Midbrain (tissue), 1 donor: Measurements from ENCODE around the gene TRIM50.
"Not testable (repeated sequence)": the region's sequence is repeated elsewhere in the genome, so short reads cannot be mapped to it uniquely, and the experiment has no call there.

Experiments used
- DNase-seq: peaks from one replicate; lab custom pipeline; 2025; lab: John Stamatoyannopoulos, UW

The TRIM50 gene

GRCh38 chr7:73350306-73351068, 22.6 kb upstream of the TRIM50 start:
- no peak for DNase-seq

DNA sequence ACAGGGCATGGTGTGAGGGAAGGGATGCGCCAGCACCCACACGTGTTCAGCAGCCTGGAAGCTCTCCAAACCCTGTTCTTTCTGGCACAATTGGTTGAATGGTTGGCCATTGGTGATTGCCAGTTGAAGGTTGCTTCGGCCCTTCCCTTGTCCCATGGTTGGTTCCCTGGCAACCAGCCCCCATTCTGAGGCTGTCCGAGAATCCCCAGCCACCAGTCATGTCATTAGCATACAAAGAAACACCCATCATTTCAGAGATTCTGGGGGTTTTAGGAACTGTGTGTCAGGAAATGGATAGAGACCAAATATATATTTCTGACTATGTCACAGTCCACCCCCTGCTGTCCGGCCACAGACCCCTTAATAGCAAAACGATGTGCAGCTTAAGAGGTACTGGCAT, 21.9 kb upstream of the TRIM50 start:
- no peak for DNase-seq

DNA sequence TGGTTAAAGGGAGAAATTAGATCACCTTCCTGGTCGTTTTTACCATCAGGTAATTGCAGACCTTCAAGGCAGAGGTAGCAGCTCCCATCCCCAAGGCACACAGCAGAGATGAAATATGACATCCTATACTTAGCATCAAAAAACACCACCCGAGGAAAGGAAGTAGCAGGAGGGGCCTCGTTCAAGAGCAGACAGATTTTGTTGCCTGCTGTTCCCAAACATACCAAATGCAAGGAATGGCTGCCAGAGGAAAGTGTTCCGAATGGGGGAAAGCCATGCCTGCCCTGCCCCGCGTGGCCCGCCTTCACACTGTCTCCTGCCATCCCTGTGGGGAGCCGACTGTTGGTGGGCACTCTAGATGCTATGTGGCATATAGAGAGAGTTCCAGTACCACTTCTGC, 18.1 kb upstream of the TRIM50 start:
- no peak for DNase-seq

GRCh38 chr7:73345538-73345937, 17.7 kb upstream of the TRIM50 start:
- no peak for DNase-seq

GRCh38 chr7:73343671-73344380, 15.9 kb upstream of the TRIM50 start:
- DNase-seq: no peak

DNA sequence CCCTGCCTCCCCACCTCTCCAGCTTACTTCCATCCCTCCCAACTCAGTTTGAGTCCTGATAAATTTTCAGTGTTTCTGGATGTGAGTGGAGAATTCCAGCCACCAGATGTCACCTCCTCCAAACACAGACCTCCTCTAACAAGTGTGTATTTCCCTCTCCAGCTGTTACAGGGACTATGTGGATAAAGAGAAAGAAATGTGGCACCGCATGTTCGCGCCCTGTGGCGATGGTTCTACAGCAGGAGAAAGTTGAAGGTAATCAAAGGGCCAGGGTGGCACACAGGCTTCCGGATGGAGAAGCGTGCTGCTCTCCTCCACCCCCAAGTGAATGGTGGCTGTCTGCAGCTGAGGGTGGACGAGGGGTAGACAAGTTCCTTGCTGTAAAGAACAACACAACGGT, 14.8 kb upstream of the TRIM50 start:
- DNase-seq: peak; percentile 27

- DNase-seq: no peak
Observed at GRCh38 chr7:73341877-73342276, 14.0 kb upstream of the TRIM50 start.

- DNase-seq: no peak
Observed at GRCh38 chr7:73340514-73340913, 12.6 kb upstream of the TRIM50 start.

DNA sequence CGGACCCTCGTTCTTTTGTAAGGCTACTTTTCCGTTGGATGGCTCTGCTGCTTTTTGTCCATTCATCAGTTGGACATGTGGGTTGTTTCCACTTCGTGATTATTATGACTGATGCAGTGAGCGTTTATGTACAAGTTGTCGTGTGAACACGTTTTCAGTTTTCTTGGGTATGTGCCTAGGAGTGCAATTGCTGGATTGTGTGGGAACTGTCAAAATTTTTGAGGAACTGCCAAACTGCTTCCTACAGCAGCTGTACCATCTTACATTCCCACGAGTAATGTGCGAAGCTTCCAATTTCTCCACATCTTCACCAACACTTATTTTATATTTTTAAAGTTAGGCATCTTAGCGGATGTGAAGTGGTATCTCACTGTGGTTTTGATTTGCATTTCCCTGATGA, 10.4 kb upstream of the TRIM50 start:
- DNase-seq: no peak

- no peak for DNase-seq
Observed at GRCh38 chr7:73332447-73332846, 4.6 kb upstream of the TRIM50 start.

DNA sequence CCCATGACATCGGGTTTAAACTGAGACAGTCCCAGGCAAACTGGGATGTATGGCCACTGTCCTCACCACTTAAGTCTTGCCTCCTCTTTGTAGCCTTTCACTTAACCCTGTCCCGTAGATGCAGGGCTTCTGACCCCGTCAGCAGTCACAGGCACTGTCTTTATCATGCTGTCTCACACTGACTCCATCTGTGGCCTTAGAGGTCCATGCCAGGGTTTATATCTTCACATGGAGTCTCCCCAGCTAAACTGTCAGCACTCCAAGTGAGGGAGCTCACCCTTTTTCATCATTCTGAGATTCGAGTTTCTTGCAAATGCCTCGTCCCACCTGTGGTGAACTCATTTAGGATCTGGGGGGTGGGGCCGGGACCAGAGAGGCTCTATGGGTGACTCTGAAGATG, 2.9 kb upstream of the TRIM50 start:
- DNase-seq: no peak

DNA sequence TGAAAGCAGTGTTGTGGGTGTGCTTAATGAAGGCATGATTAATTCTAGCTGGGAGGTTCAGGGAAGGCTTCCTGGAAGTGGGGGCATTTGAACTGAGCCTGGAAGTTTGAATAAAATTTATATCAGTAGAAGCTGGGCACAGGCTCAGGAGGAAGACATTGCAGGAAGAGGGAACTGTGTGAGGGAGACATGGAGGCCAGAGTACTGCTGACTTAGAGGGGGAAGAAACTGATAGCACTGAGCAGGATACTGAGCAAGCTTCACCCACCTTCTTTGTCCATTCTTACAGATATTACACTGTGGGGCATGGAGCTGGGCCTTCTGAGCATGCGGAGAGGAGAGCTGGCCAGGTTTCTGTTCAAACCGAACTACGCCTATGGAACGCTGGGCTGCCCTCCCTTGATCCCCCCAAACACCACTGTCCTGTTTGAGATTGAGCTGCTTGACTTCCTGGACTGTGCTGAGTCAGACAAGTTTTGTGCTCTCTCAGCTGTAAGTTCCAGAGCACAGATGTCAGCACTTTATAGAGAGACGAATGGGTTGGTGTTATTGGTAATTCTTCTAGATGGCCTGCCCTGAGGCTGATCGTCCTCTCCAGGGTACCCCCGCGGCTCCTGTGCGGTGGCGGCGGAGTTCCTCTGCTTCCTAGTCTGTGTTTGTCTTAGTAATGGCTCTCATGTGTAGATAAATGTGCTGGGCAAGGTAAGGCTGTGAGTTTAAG, 2.1 kb upstream of the TRIM50 start:
- DNase-seq: no peak

DNA sequence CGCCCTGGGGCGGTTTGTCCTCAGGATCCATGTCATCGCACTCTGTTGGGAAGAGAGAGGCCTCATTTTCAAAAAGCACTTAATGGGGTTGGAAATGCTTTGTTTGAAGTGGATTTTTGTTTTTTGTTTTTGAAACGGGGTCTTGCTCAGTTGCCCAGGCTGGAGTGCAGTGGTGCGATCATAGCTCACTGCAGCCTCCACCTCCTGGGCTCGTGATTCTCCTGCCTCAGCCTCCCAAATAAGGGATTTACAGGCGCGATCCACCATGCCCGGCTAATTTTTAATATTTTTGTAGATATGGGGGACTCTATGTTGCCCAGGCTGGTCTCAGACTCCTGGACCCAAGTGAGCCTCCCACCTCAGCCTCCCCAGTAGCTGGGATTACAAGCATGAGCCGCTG, 814 bp upstream of the TRIM50 start:
- DNase-seq: no peak

DNA sequence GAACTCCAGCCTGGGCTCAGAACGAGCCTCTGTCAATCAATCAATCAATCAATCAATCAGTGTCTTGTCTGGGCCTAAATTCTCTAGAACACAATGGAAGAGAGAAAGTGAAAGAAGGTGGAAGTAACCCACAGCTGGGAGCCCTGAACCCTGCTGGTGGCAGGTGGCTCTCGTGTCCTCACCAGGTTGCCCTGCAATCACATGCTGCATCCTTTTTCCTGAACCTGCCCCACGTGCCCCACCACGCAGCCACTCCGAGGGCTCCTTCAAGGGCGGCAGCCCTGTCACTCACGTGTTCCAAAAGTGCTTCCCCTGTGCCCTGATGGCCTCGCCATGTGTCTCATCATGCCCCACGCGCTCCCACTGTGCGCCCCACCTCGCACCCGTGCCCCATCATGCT, 433 bp downstream of the TRIM50 start:
- not testable (repeated sequence) for DNase-seq

GRCh38 chr7:73325424-73325823, 2.5 kb downstream of the TRIM50 start:
- not testable (repeated sequence) for DNase-seq

DNA sequence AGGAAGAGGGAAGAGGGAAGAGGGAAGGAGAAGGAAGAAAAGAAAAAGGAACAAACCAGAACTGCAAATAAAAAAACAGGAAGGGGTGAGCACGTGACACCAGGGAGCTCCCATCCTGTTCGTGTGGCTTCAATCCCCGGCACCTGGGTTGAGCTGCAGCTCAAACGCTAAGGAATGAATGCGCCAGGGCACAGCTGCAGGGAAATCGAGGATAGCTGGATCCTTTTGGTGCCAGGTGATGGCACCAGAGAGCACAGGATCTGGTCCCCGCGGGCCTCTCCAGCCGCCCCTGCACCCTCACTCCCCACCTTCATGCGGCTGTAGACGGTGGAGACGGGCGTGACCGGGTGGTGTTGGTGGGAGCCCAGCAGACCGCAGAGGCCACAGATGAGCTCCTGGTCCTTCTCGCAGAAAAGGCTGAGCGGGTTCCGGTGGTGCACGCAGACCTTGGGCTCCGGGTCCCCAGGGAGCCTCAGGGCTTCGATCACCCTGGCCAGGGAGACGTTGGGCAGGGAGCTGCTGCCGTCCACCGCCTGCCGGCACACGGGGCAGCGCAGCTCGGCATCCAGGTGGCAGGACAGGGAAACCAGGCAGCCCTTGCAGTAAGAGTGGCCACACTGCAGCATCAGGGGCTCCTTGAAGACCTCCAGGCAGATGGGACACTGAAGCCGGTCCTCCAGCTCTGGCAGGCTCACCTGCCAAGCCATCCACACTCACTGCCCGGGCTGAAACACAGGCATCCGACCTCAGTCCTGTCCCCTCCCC, 3.6 kb downstream of the TRIM50 start:
- DNase-seq: peak; percentile 49

DNA sequence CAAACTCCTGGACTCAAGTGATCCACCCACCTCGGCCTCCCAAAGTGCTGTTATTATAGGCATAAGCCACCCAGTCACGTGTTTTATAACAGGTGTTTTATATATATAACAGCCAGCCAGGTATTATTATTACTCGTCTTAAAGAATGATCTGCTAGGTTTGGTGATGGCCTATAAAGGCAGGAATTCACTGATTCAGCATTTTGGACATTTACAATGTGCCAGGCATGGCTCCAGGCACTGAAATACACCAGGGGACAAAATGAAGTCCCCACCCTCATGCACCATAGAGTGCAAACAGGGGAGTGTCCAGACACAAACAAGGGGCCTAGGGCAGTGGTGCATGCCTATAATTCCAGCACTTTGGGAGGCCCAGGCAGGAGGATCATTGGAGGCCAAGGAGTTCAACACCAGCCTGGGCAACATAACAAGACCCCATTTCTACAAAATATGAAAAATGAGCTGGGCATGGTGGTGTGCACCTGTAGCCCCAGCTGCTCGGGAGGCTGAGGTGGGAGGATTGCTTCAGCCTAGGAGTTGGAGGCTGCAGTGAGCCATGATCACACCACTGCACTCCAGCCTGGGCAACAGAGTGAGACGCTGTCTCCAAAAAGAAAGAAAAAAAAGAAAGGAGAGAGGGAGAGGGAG, 4.3 kb downstream of the TRIM50 start:
- DNase-seq: not testable (repeated sequence)

- not testable (repeated sequence) for DNase-seq
Observed at GRCh38 chr7:73320009-73320408, 7.9 kb downstream of the TRIM50 start.

DNA sequence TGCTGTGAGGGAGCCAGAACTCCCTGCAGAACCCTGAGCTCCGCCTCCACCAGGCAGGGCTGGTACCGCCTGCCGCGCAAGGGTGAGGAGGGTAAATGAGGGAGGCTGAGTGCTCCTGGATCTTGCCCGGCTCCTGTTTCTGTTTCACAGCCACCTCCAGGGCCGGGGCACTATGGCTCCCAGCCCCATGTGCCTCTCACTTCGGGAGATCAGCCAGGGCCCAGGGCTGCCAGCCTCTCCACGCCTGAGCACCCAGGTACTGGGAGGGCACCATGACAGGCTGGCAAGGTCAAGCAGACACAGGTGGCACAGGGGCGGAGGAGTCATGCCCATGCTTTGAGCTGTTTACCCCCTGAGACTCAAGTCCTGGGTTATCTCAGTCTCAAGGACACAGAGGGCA, 8.3 kb downstream of the TRIM50 start:
- not testable (repeated sequence) for DNase-seq

GRCh38 chr7:73318656-73319204, 9.2 kb downstream of the TRIM50 start:
- DNase-seq: not testable (repeated sequence)

GRCh38 chr7:73316521-73316920, 11.4 kb downstream of the TRIM50 start:
- no peak for DNase-seq
